Mesenchymal stem cell (in vitro differentiated cells and primary cell): Measurements from ENCODE around the gene SERGEF.

Experiments used
- DNase-seq: peaks from one replicate; pipeline ENCODE4 v3.0.0-alpha.2; 2013
- H2AFZ ChIP-seq: one replicate; pipeline ENCODE4 v1.6.1; 2013; ENCODE audit warnings: low read depth, mild to moderate bottlenecking, control low read depth, inconsistent platforms, low read length, moderate library complexity
- H2AK5ac ChIP-seq: 2 replicates; pipeline ENCODE4 v1.6.1; 2013; ENCODE audit warnings: low read length, moderate library complexity, mild to moderate bottlenecking, inconsistent platforms; ENCODE audit not compliant: severe bottlenecking
- H2BK120ac ChIP-seq: one replicate; pipeline ENCODE4 v1.6.1; 2013; ENCODE audit warnings: low read depth, mild to moderate bottlenecking, inconsistent platforms, low read length, moderate library complexity
- H2BK12ac ChIP-seq, 2 experiments: one replicate each; pipeline ENCODE4 v1.6.1; 2013; ENCODE audit warnings: inconsistent platforms in 2 of 2, low read length in 2 of 2, mild to moderate bottlenecking in 2 of 2, moderate library complexity in 2 of 2, control low read depth in 1 of 2
- H2BK15ac ChIP-seq: one replicate; pipeline ENCODE4 v1.6.1; 2013; ENCODE audit warnings: mild to moderate bottlenecking, low read depth, inconsistent platforms; ENCODE audit not compliant: poor library complexity, severe bottlenecking
- H2BK5ac ChIP-seq: 2 replicates; pipeline ENCODE4 v1.6.1; 2013; ENCODE audit warnings: low read depth, mild to moderate bottlenecking, low read length, control low read depth, inconsistent platforms; ENCODE audit not compliant: poor library complexity, severe bottlenecking
- H3K14ac ChIP-seq, 2 experiments: one replicate each; pipeline ENCODE4 v1.6.1; 2013; ENCODE audit warnings: inconsistent platforms in 2 of 2, low read length in 2 of 2, control low read depth in 1 of 2, mild to moderate bottlenecking in 1 of 2, moderate library complexity in 1 of 2
- H3K18ac ChIP-seq, 2 experiments: one replicate each; pipeline ENCODE4 v1.6.1; 2013; ENCODE audit warnings: inconsistent platforms in 2 of 2, low read length in 2 of 2, control low read depth in 1 of 2, low read depth in 1 of 2, mild to moderate bottlenecking in 1 of 2
- H3K23ac ChIP-seq, 2 experiments: one replicate each; pipeline ENCODE4 v1.6.1; 2013; ENCODE audit warnings: inconsistent platforms in 2 of 2, low read length in 2 of 2, mild to moderate bottlenecking in 2 of 2, moderate library complexity in 2 of 2, control low read depth in 1 of 2
- H3K27ac ChIP-seq: 2 replicates; pipeline ENCODE4 v1.5.1; 2013; ENCODE audit warnings: mild to moderate bottlenecking, moderate library complexity, low read length, control low read depth, inconsistent platforms; ENCODE audit not compliant: poor library complexity, severe bottlenecking
- H3K27me3 ChIP-seq, 2 experiments: 2 replicates each; pipeline versions ENCODE4 v1.6.1 to v1.7.0; 2013; ENCODE audit warnings: low read length in 2 of 2, mild to moderate bottlenecking in 2 of 2, moderate library complexity in 2 of 2, control low read depth in 1 of 2, inconsistent platforms in 1 of 2; ENCODE audit not compliant: control insufficient read depth in 1 of 2, insufficient read depth in 1 of 2
- H3K36me3 ChIP-seq, 2 experiments: 2 replicates each; pipeline versions ENCODE4 v1.6.1 to v1.7.0; 2013; ENCODE audit warnings: low read length in 2 of 2, control low read depth in 1 of 2, inconsistent platforms in 1 of 2, low read depth in 1 of 2, mild to moderate bottlenecking in 1 of 2; ENCODE audit not compliant: insufficient read depth in 2 of 2, control insufficient read depth in 1 of 2
- H3K4ac ChIP-seq, 2 experiments: one replicate each; pipeline ENCODE4 v1.6.1; 2013; ENCODE audit warnings: inconsistent platforms in 2 of 2, low read length in 2 of 2, mild to moderate bottlenecking in 2 of 2, moderate library complexity in 2 of 2, control low read depth in 1 of 2, low read depth in 1 of 2
- H3K4me1 ChIP-seq: 2 replicates; pipeline ENCODE4 v1.6.1; 2013; ENCODE audit warnings: low read depth, low read length, control low read depth; ENCODE audit not compliant: control insufficient read depth, insufficient read depth
- H3K4me2 ChIP-seq: 2 replicates; pipeline ENCODE4 v1.6.1; 2013; ENCODE audit warnings: low read length, mild to moderate bottlenecking, inconsistent platforms; ENCODE audit not compliant: poor library complexity, severe bottlenecking
- H3K4me3 ChIP-seq, 2 experiments: 2 replicates each; pipeline versions ENCODE4 v1.5.1 to v1.7.0; 2013; ENCODE audit warnings: low read length in 2 of 2, mild to moderate bottlenecking in 2 of 2, control low read depth in 1 of 2, low read depth in 1 of 2; ENCODE audit not compliant: insufficient read depth in 1 of 2
- H3K79me1 ChIP-seq: replicated peaks from 2 replicates; pipeline ENCODE4 v1.6.1; 2013; ENCODE audit warnings: mild to moderate bottlenecking, control low read depth, low read length, inconsistent platforms; ENCODE audit not compliant: poor library complexity, severe bottlenecking
- H3K9ac ChIP-seq: 2 replicates; pipeline ENCODE4 v1.7.0; 2013; ENCODE audit warnings: mild to moderate bottlenecking, low read length, moderate library complexity
- H3K9me3 ChIP-seq: 2 replicates; pipeline ENCODE4 v1.7.0; 2013; ENCODE audit warnings: mild to moderate bottlenecking, low read length; ENCODE audit not compliant: control insufficient read depth
- H4K8ac ChIP-seq: one replicate; pipeline ENCODE4 v1.6.1; 2013; ENCODE audit warnings: inconsistent platforms, mild to moderate bottlenecking, low read length, moderate library complexity
- H4K91ac ChIP-seq: one replicate; pipeline ENCODE4 v1.6.1; 2013; ENCODE audit warnings: mild to moderate bottlenecking, low read length, inconsistent platforms
- WGBS: methylation state at CpG from one replicate; pipeline ENCODE4 v1.1.7; 2013; ENCODE audit warnings: mixed read lengths; 5-methylcytosine and 5-hydroxymethylcytosine counted together

The SERGEF gene

DNA sequence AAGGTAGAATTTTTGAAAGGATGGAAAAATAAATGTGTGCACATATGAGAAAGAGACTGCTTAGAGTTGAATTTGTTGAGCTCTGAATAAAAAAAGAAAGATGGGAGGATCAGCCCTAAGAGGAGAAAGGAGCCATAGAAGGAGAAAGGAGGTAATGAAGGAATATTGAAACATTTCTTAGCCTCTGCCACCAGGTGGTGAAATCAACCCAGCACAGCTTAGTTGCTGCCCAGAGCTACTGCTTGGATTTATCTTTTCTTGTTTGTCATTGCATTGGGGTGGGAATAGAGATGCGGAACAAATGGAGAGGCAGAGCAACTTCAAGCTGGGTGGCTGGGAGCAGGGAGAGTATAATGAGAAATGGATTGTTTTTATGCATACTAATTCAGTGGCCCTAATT is 80.4 kb downstream of the SERGEF start:
- H3K4me1 ChIP-seq = no peaks in the 10 kb centered on the region
- no peak for DNase-seq
- H2AFZ ChIP-seq = no peak overlapping the region
- no peak overlapping the region for H3K23ac ChIP-seq
- H3K4ac ChIP-seq = no peak overlapping the region
- H2BK120ac ChIP-seq = no peak overlapping the region
- H3K4me3 ChIP-seq = no peak overlapping the region
- 100% methylated on average over 1 of the region's 1 CpG for WGBS
- H2BK12ac ChIP-seq = no peak overlapping the region
- H2BK5ac ChIP-seq = no peak overlapping the region
- H3K36me3 ChIP-seq = no peaks in the 10 kb centered on the region
- no peak overlapping the region for H3K14ac ChIP-seq
- H3K27ac ChIP-seq = no peak overlapping the region
- no peaks in the 10 kb centered on the region for H3K27me3 ChIP-seq
- no peak overlapping the region for H2AK5ac ChIP-seq
- H3K18ac ChIP-seq = no peak overlapping the region
- no peak overlapping the region for H3K4me2 ChIP-seq
- H4K8ac ChIP-seq = no peak overlapping the region
- H3K9ac ChIP-seq = no peak overlapping the region
- H3K9me3 ChIP-seq = peaks cover 3% of the 10 kb centered on the region
- H3K79me1 ChIP-seq = no peaks in the 10 kb centered on the region
- H2BK15ac ChIP-seq = no peak overlapping the region
- no peak overlapping the region for H4K91ac ChIP-seq

GRCh38 chr11:17931595-17931994 is 81.3 kb downstream of the SERGEF start:
- H2AFZ ChIP-seq = no peak overlapping the region
- no peak overlapping the region for H2BK120ac ChIP-seq
- no peaks in the 10 kb centered on the region for H3K79me1 ChIP-seq
- no peaks in the 10 kb centered on the region for H3K27me3 ChIP-seq
- no peak overlapping the region for H3K4me3 ChIP-seq
- H4K8ac ChIP-seq = no peak overlapping the region
- 44% methylated on average over 1 of the region's 1 CpG for WGBS
- H3K18ac ChIP-seq = no peak overlapping the region
- no peak overlapping the region for H3K9ac ChIP-seq
- H3K4me1 ChIP-seq = no peaks in the 10 kb centered on the region
- no peak overlapping the region for H2BK5ac ChIP-seq
- H2BK12ac ChIP-seq = no peak overlapping the region
- H3K14ac ChIP-seq = no peak overlapping the region
- H3K4ac ChIP-seq = no peak overlapping the region
- H3K27ac ChIP-seq = no peak overlapping the region
- H4K91ac ChIP-seq = no peak overlapping the region
- peaks cover 3% of the 10 kb centered on the region for H3K9me3 ChIP-seq
- H3K4me2 ChIP-seq = no peak overlapping the region
- H3K36me3 ChIP-seq = no peaks in the 10 kb centered on the region
- no peak overlapping the region for H3K23ac ChIP-seq
- no peak overlapping the region for H2BK15ac ChIP-seq
- H2AK5ac ChIP-seq = no peak overlapping the region
- DNase-seq = no peak

DNA sequence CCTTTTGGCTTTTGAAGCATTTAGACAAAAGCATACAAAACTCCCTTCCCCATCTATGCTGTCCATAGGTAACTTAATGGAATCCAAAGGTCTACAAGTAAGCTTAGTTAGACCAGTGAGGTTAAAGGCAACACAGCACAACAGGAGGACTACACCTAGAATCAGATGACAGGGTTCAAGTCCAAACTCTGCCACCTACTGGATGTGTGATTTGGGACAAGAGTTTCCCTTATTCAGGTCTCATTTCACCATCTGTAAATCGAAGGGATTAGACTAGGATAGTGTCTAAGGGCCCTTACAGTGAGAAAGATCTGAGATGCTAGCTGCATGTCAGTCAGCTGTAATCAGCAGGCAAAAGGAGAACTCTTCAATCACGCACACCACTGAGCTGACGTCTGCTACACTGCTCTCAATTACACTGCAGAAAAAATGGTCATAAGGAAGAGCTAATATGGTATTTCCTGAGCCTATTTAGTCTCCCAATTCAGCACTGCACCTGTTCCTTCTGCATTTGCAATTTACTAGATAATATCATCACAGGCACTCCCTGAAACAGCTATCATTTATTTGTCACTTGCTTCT is 82.2 kb downstream of the SERGEF start:
- H3K4ac ChIP-seq = no peak overlapping the region
- H3K4me1 ChIP-seq = no peaks in the 10 kb centered on the region
- no peaks in the 10 kb centered on the region for H3K27me3 ChIP-seq
- H2BK120ac ChIP-seq = no peak overlapping the region
- H2BK15ac ChIP-seq = no peak overlapping the region
- peaks cover 3% of the 10 kb centered on the region for H3K9me3 ChIP-seq
- H2BK5ac ChIP-seq = no peak overlapping the region
- no peak overlapping the region for H2AFZ ChIP-seq
- H3K14ac ChIP-seq = no peak overlapping the region
- H3K4me3 ChIP-seq = no peak overlapping the region
- no peak overlapping the region for H3K27ac ChIP-seq
- no peak overlapping the region for H2BK12ac ChIP-seq
- no peaks in the 10 kb centered on the region for H3K79me1 ChIP-seq
- no peak overlapping the region for H3K4me2 ChIP-seq
- H4K8ac ChIP-seq = no peak overlapping the region
- H4K91ac ChIP-seq = no peak overlapping the region
- H3K18ac ChIP-seq = no peak overlapping the region
- no peaks in the 10 kb centered on the region for H3K36me3 ChIP-seq
- DNase-seq = no peak
- H3K23ac ChIP-seq = no peak overlapping the region
- 100% methylated on average over 3 of the region's 3 CpGs for WGBS
- H2AK5ac ChIP-seq = no peak overlapping the region
- no peak overlapping the region for H3K9ac ChIP-seq

DNA sequence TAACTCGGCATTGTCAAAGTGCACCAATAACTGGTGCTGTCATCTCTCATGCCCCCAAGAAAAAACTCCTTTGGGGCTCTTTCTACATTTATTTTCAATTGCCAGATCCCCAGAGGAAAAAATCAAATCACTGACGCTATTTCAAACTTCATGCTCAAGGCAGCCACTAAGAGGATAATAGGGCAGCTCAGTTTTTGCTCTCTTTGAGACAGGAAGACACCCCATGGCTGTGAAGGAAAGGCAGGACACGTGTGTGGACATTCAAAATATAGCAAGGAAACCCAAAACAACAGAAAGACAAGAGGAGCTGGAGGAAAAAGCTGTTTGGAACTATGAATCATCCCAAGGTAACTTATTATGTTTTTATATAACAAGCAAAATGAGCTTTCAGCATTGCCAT is 83.7 kb downstream of the SERGEF start:
- Histone ChIP-seq H2BK120ac (no peak overlapping the region), H3K36me3 (no peaks in the 10 kb centered on the region), H3K4ac (no peak overlapping the region), H3K9me3 (peaks cover 3% of the 10 kb centered on the region), H4K8ac (no peak overlapping the region), H3K9ac (no peak overlapping the region), H3K4me2 (no peak overlapping the region), H4K91ac (no peak overlapping the region), H3K79me1 (no peaks in the 10 kb centered on the region), H2BK15ac (no peak overlapping the region), H3K4me1 (no peaks in the 10 kb centered on the region), H2AK5ac (no peak overlapping the region), H3K18ac (no peak overlapping the region), H2BK5ac (no peak overlapping the region), H3K27me3 (no peaks in the 10 kb centered on the region), H2BK12ac (no peak overlapping the region), H2AFZ (no peak overlapping the region), H3K27ac (no peak overlapping the region), H3K4me3 (no peak overlapping the region), H3K14ac (no peak overlapping the region), H3K23ac (no peak overlapping the region)
- 70% methylated on average over 3 of the region's 3 CpGs for WGBS
- no peak for DNase-seq
